Colonic mucosa (tissue), 4 donors: ENCODE data around the gene CCDC54. TPM values are rescaled to one million over a fixed set of nuclear protein-coding genes. Genes with fewer than 3 reads are reported as not detected.

Experiments
- DNase-seq: peaks from one replicate; pipeline ENCODE4 v3.0.0-alpha.2; 2020
- H3K27ac ChIP-seq: fragments of 200-600 bp; one replicate; pipeline ENCODE4 v1.8.0; 2021
- H3K27me3 ChIP-seq: fragments of 200-600 bp; one replicate; pipeline ENCODE4 v1.8.0; 2021
- H3K36me3 ChIP-seq: fragments of 200-600 bp; one replicate; pipeline ENCODE4 v1.8.0; 2021
- H3K4me1 ChIP-seq: fragments of 200-600 bp; one replicate; pipeline ENCODE4 v1.8.0; 2021; ENCODE audit warnings: mild to moderate bottlenecking
- H3K4me3 ChIP-seq: fragments of 200-600 bp; one replicate; pipeline ENCODE4 v1.8.0; 2021
- H3K9ac ChIP-seq, 2 donors: one replicate each; pipeline ENCODE4 v1.7.0; 2013; ENCODE audit warnings: control low read depth in 2 of 2, low read depth in 2 of 2, low read length in 2 of 2
- H3K9me3 ChIP-seq: fragments of 200-600 bp; one replicate; pipeline ENCODE4 v1.8.0; 2021
- CTCF ChIP-seq: fragments of 200-600 bp; IDR thresholded peaks from one replicate; pipeline ENCODE4 v1.8.0; 2022; ENCODE audit warnings: antibody characterized with exemption, mild to moderate bottlenecking
- intact Hi-C: fragments of 100-400 bp; cut with DNase I; formaldehyde crosslinking; loops from one replicate; pipeline ENCODE4 v1.14.1; 2022
- total RNA-seq, 2 donors: library from RNA; stranded (reverse); fragmentation: NEBNext Ultra II Directional in 1 of 2; extraction: Animal tissue kit (Norgen Biotek cat#: 25700) in 1 of 2; gene quantifications; one replicate each; pipeline ENCODE4 v1.2.1, GENCODE V29; 2021
- donor health status: healthy.
- donor health status: DM: no; HTN: no; CAD: no.
- donor health status: DM: no; HTN: no; CAD: no.

Gene CCDC54
- total RNA-seq, 2 donors from 2014 or later = not detected

GRCh38 chr3:107426223-107426622, 49.0 kb downstream of the CCDC54 start:
- H3K27me3 ChIP-seq = no peaks in the 10 kb centered on the region
- intact Hi-C loops = loop anchor here (5.0 kb wide), 1 partner anchor 154 kb away; no protein-coding TSS in a partner anchor

More at GRCh38 chr3:107426223-107426622, 49.0 kb downstream of the CCDC54 start:
- Histone ChIP-seq H3K4me1 (no peaks in the 10 kb centered on the region), H3K9me3 (no peaks in the 10 kb centered on the region), H3K4me3 (no peak overlapping the region), H3K36me3 (no peaks in the 10 kb centered on the region), H3K27ac (no peak overlapping the region), H3K9ac (no peak overlapping the region)
- TF ChIP-seq CTCF = no peak
- no peak for DNase-seq

Other genes with a start within 250 kb of the CCDC54 start
- gene BBX, start 145.5 kb downstream of the CCDC54 start, total RNA-seq = 10 to 100 TPM; 21.5 to 44.3 TPM